H1 (cell line): Measurements from ENCODE around the gene SYTL2. TPM values are rescaled to one million over a fixed set of nuclear protein-coding genes. Genes with fewer than 3 reads are reported as not detected.
"Not testable (repeated sequence)": the region's sequence is repeated elsewhere in the genome, so short reads cannot be mapped to it uniquely, and the experiment has no call there.

Source experiments
- CTCF ChIA-PET: fragments of 300-600 bp; sonication (Branson Sonifier 250); formaldehyde crosslinking; loops from one replicate; lab custom pipeline; 2021; ENCODE audit not compliant: partially characterized antibody; lab: Charles Lee
- POLR2A ChIA-PET: fragments of 300-600 bp; sonication (Branson Sonifier 250); formaldehyde crosslinking; loops from one replicate; lab custom pipeline; 2021; ENCODE audit warnings: inconsistent platforms; ENCODE audit not compliant: partially characterized antibody; lab: Charles Lee
- DNase-seq, 2 experiments: peaks; one replicate each; pipeline versions ENCODE4 v3.0.0 to v3.0.0-alpha.2; 2010 to 2022; ENCODE audit warnings: low spot score in 2 of 2, low read depth in 1 of 2, mixed read lengths in 1 of 2
- FAIRE-seq: peaks from 2 replicates; lab custom pipeline; 2011; peaks lifted over from hg19 to GRCh38; lab: Jason Lieb, UNC
- H2AFZ ChIP-seq: 2 replicates; pipeline ENCODE4 v1.8.1; 2012; ENCODE audit warnings: low read length, inconsistent platforms
- H2AK5ac ChIP-seq: 2 replicates; pipeline ENCODE4 v1.6.1; 2013; ENCODE audit warnings: low read depth, low read length
- H2BK120ac ChIP-seq: replicated peaks from 2 replicates; pipeline ENCODE3; 2013; ENCODE audit warnings: low read depth, low read length, inconsistent platforms
- H2BK12ac ChIP-seq: 2 replicates; pipeline ENCODE4 v1.6.1; 2013; ENCODE audit warnings: low read depth, low read length
- H2BK15ac ChIP-seq: 2 replicates; pipeline ENCODE4 v1.6.1; 2013; ENCODE audit warnings: low read length
- H2BK20ac ChIP-seq: 2 replicates; pipeline ENCODE4 v1.6.1; 2013; ENCODE audit warnings: low read length
- H2BK5ac ChIP-seq: 2 replicates; pipeline ENCODE4 v1.6.1; 2013; ENCODE audit warnings: low read depth, low read length
- H3K14ac ChIP-seq: 2 replicates; pipeline ENCODE4 v1.6.1; 2013; ENCODE audit warnings: inconsistent platforms; ENCODE audit not compliant: insufficient read length
- H3K18ac ChIP-seq: 2 replicates; pipeline ENCODE4 v1.6.1; 2013; ENCODE audit warnings: low read length; ENCODE audit errors: extremely low read depth
- H3K23ac ChIP-seq: 2 replicates; pipeline ENCODE4 v1.6.1; 2013; ENCODE audit warnings: inconsistent platforms; ENCODE audit not compliant: insufficient read length
- H3K23me2 ChIP-seq: 2 replicates; pipeline ENCODE4 v1.6.1; 2013; ENCODE audit warnings: low read depth, low read length
- H3K27ac ChIP-seq: 2 replicates; pipeline ENCODE4 v1.6.1; 2011; ENCODE audit warnings: low read depth, low read length, inconsistent platforms
- H3K27me3 ChIP-seq, 4 experiments: replicated peaks in 1 of 4; 1 replicate in 1 of 4; 2 replicates in 3 of 4; pipeline versions ENCODE4 v1.6.1 to v1.8.1; 2011 to 2013; ENCODE audit warnings: low read length in 3 of 4, mild to moderate bottlenecking in 3 of 4, inconsistent platforms in 2 of 4, mixed read lengths in 2 of 4, moderate library complexity in 1 of 4; ENCODE audit not compliant: control insufficient read depth in 3 of 4, insufficient read depth in 3 of 4; ENCODE audit errors: extremely low read depth in 1 of 4
- H3K36me3 ChIP-seq, 4 experiments: 2 replicates each; pipeline versions ENCODE4 v1.6.1 to v1.8.1; 2011 to 2013; ENCODE audit warnings: mild to moderate bottlenecking in 4 of 4, low read length in 3 of 4, moderate library complexity in 2 of 4, control low read depth in 1 of 4, inconsistent platforms in 1 of 4; ENCODE audit not compliant: insufficient read depth in 4 of 4, control insufficient read depth in 2 of 4
- H3K4ac ChIP-seq: replicated peaks from 2 replicates; pipeline ENCODE3; 2013; ENCODE audit warnings: low read length, low read depth, mixed read lengths, inconsistent platforms; ENCODE audit not compliant: insufficient read length
- H3K4me1 ChIP-seq, 4 experiments: replicated peaks in 1 of 4; 1 replicate in 1 of 4; 2 replicates in 3 of 4; pipeline versions ENCODE4 v1.6.1 to v1.8.1; 2011 to 2013; ENCODE audit warnings: low read length in 3 of 4, inconsistent platforms in 2 of 4, mixed read lengths in 1 of 4; ENCODE audit not compliant: insufficient read depth in 4 of 4, control insufficient read depth in 3 of 4
- H3K4me2 ChIP-seq, 2 experiments: 2 replicates each; pipeline versions ENCODE4 v1.6.1 to v1.8.1; 2011 to 2013; ENCODE audit warnings: low read depth in 2 of 2, low read length in 2 of 2, control low read depth in 1 of 2, inconsistent platforms in 1 of 2, mild to moderate bottlenecking in 1 of 2; ENCODE audit not compliant: insufficient read depth in 1 of 2
- H3K4me3 ChIP-seq, 4 experiments: fragments of 200-600, 300-600 bp in 1 of 4; sonication (generic), shearing (Covaris generic), sonication (Bioruptor Twin) in 1 of 4; 2 replicates each; pipeline versions ENCODE4 v1.5.1 to v1.8.1; 2011 to 2016; ENCODE audit warnings: low read length in 4 of 4, low read depth in 3 of 4, control low read depth in 2 of 4, inconsistent platforms in 2 of 4, mild to moderate bottlenecking in 2 of 4, mixed read lengths in 1 of 4, moderate library complexity in 1 of 4; ENCODE audit not compliant: insufficient read depth in 2 of 4; ENCODE audit errors: extremely low read depth in 1 of 4
- H3K56ac ChIP-seq: replicated peaks from 2 replicates; pipeline ENCODE3; 2013; ENCODE audit warnings: low read depth, mild to moderate bottlenecking, mixed read lengths, low read length, inconsistent platforms; ENCODE audit not compliant: insufficient read length
- H3K79me1 ChIP-seq: 2 replicates; pipeline ENCODE4 v1.6.1; 2013; ENCODE audit warnings: low read depth, low read length, control low read depth
- H3K79me2 ChIP-seq, 2 experiments: 2 replicates each; pipeline versions ENCODE4 v1.6.1 to v1.8.1; 2012 to 2013; ENCODE audit warnings: low read length in 2 of 2, mild to moderate bottlenecking in 2 of 2, inconsistent platforms in 1 of 2; ENCODE audit not compliant: insufficient read depth in 2 of 2, control insufficient read depth in 1 of 2
- H3K9ac ChIP-seq, 4 experiments: replicated peaks in 1 of 4; 1 replicate in 1 of 4; 2 replicates in 3 of 4; pipeline versions ENCODE4 v1.6.1 to v1.8.1; 2011 to 2013; ENCODE audit warnings: low read depth in 3 of 4, low read length in 3 of 4, control low read depth in 2 of 4, mild to moderate bottlenecking in 2 of 4, moderate library complexity in 2 of 4, inconsistent platforms in 1 of 4; ENCODE audit errors: extremely low read depth in 1 of 4
- H3K9me3 ChIP-seq, 2 experiments: 2 replicates each; pipeline versions ENCODE4 v1.6.1 to v1.8.1; 2012 to 2013; ENCODE audit warnings: mild to moderate bottlenecking in 2 of 2, moderate library complexity in 2 of 2, control low read depth in 1 of 2, inconsistent platforms in 1 of 2, low read depth in 1 of 2, low read length in 1 of 2, mixed read lengths in 1 of 2; ENCODE audit not compliant: insufficient read depth in 2 of 2
- H4K20me1 ChIP-seq, 2 experiments: replicated peaks in 1 of 2; 2 replicates each; pipeline versions ENCODE3 to v1.8.1; 2011 to 2013; ENCODE audit warnings: inconsistent platforms in 2 of 2, low read length in 2 of 2, mild to moderate bottlenecking in 1 of 2; ENCODE audit not compliant: insufficient read depth in 2 of 2, control insufficient read depth in 1 of 2
- H4K5ac ChIP-seq: 2 replicates; pipeline ENCODE4 v1.6.1; 2013; ENCODE audit warnings: low read length, low read depth, mixed read lengths, inconsistent platforms; ENCODE audit not compliant: insufficient read length
- H4K8ac ChIP-seq: 2 replicates; pipeline ENCODE4 v1.8.0; 2013; ENCODE audit warnings: mild to moderate bottlenecking, moderate library complexity, low read length, inconsistent platforms; ENCODE audit not compliant: insufficient read depth; ENCODE audit errors: extremely low read depth
- H4K91ac ChIP-seq: replicated peaks from 2 replicates; pipeline ENCODE3; 2013; ENCODE audit warnings: low read length, mixed read lengths, inconsistent platforms; ENCODE audit not compliant: insufficient read length
- EP300 ChIP-seq, 2 experiments: IDR thresholded peaks; 1 replicate in 1 of 2; 2 replicates in 1 of 2; pipeline ENCODE4 v1.6.1; 2011 to 2012; ENCODE audit warnings: low read depth in 2 of 2, low read length in 2 of 2, mild to moderate bottlenecking in 2 of 2, borderline replicate concordance in 1 of 2, inconsistent platforms in 1 of 2, moderate library complexity in 1 of 2
- WGBS, 2 experiments: shearing (Covaris generic) in 1 of 2; methylation state at CpG; one replicate each; pipeline versions ENCODE4 v1.1.6 to v1.1.7; 2013 to 2015; ENCODE audit warnings: low lambda C conversion rate in 2 of 2, mixed read lengths in 2 of 2, inconsistent platforms in 1 of 2, low coverage in 1 of 2, missing lambda C conversion rate in 1 of 2; ENCODE audit not compliant: insufficient replicate concordance in 2 of 2, insufficient coverage in 1 of 2, insufficient read length in 1 of 2; ENCODE audit errors: extremely low coverage in 1 of 2, missing lambda C conversion rate in 1 of 2; 5-methylcytosine and 5-hydroxymethylcytosine counted together
- polyA plus RNA-seq, 7 experiments: library from polyadenylated mRNA; depleted of rRNA in 3 of 7; stranded (reverse) in 5 of 7; unstranded in 2 of 7; fragments of >200 nt in 5 of 7; fragments of 200-250 nt in 2 of 7; gene quantifications; 1 replicate in 5 of 7; 2 replicates in 1 of 7; 4 replicates in 1 of 7; pipeline versions ENCODE4 v1.2.1 to v1.2.3, GENCODE V29; 2011 to 2013; ENCODE audit warnings: missing spikeins in 2 of 7, mixed read lengths in 2 of 7
- total RNA-seq: library from RNA; stranded (reverse); fragmentation: NEBNext Ultra II Directional; extraction: Animal tissue kit (Norgen Biotek cat#: 25700); gene quantifications from 2 replicates; pipeline ENCODE4 v1.2.1, GENCODE V29; 2021

The SYTL2 gene
- total and polyA plus RNA-seq, 2 of the 8 experiments (the other 6 are each of a cell fraction or from before 2014, with no cell fraction given) = 1.3 to 9.1 TPM

GRCh38 chr11:85852754-85853153 lies 41.8 kb upstream of the SYTL2 start:
- WGBS, 2 experiments = 98% methylated on average over 8 of the region's 33 CpGs; no CpG with 5 or more reads in 1 of the 2 experiments
- H2BK120ac ChIP-seq, H4K20me1 ChIP-seq, H2AFZ ChIP-seq, H3K4me1 ChIP-seq, H3K23me2 ChIP-seq, CTCF ChIA-PET, FAIRE-seq, H3K4me3 ChIP-seq, H2AK5ac ChIP-seq, H3K4ac ChIP-seq, H3K27me3 ChIP-seq, H3K14ac ChIP-seq, H2BK5ac ChIP-seq, DNase-seq, H3K27ac ChIP-seq, H2BK15ac ChIP-seq, H3K9ac ChIP-seq, H2BK20ac ChIP-seq, H4K5ac ChIP-seq, H4K8ac ChIP-seq, H3K56ac ChIP-seq, H3K79me2 ChIP-seq, H2BK12ac ChIP-seq, H3K18ac ChIP-seq, H4K91ac ChIP-seq, H3K79me1 ChIP-seq, H3K4me2 ChIP-seq, H3K23ac ChIP-seq: not testable (repeated sequence)
- TF ChIP-seq EP300 (IDR thresholded peaks at IDR 0.05; ENCODE audit: borderline replicate concordance in 1 of 2, low read depth in 2 of 2, low read length in 2 of 2) = peak in 1 of 2 experiments; percentile 7; a peak in 1 of 3 replicates
- POLR2A ChIA-PET = interaction anchor here (1.2 kb wide), 1 partner anchor 55 kb away, joined by 3 read pairs; no protein-coding TSS in a partner anchor
- H3K9me3 ChIP-seq = peaks cover 4 to 19% of the 10 kb centered on the region in 2 experiments; a peak in 3 of 4 replicates
- H3K36me3 ChIP-seq = peaks cover 0 to 13% (median 0%) of the 10 kb centered on the region in 4 experiments; a peak in 2 of 8 replicates
